Mucosa of stomach (tissue), 1 donor: ENCODE results near the gene CNIH3.

Experiments
- H3K27me3 ChIP-seq: one replicate; pipeline ENCODE4 v1.7.0; 2013; ENCODE audit warnings: mild to moderate bottlenecking, low read length; ENCODE audit not compliant: control insufficient read depth, insufficient read depth
- H3K36me3 ChIP-seq: one replicate; pipeline ENCODE4 v1.7.0; 2013; ENCODE audit warnings: low read length; ENCODE audit not compliant: control insufficient read depth, insufficient read depth
- H3K4me1 ChIP-seq: one replicate; pipeline ENCODE4 v1.7.0; 2013; ENCODE audit warnings: mild to moderate bottlenecking, low read length; ENCODE audit not compliant: control insufficient read depth, insufficient read depth
- H3K4me3 ChIP-seq: one replicate; pipeline ENCODE4 v1.7.0; 2013; ENCODE audit warnings: low read length
- H3K9ac ChIP-seq: one replicate; pipeline ENCODE4 v1.7.0; 2013; ENCODE audit warnings: mild to moderate bottlenecking, low read length, moderate library complexity
- H3K9me3 ChIP-seq: one replicate; pipeline ENCODE4 v1.7.0; 2013; ENCODE audit warnings: mild to moderate bottlenecking, low read length, moderate library complexity; ENCODE audit not compliant: control insufficient read depth
- donor health status: Pancreatic carcinoma.

The CNIH3 gene

DNA sequence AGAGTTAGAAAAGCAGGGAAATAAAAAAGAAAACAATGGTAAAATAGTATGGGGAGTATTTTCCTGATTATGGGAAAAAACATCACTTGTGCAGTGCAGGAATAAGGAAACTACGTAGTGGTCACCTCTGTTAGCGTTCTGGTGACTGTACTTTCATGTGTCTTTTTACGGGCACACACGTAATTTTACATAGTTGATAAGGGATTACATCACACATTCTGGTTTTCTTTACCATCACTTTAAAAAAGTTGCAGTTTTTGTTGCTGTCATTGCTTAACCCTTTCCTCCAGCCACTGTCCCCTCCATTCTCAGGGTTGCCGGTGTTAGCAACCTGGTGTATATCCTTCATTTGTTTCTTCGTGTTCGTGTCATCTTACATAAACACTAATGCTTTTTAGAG lies 35.1 kb downstream of the CNIH3 start:
- no peaks in the 10 kb centered on the region for H3K27me3 ChIP-seq
- no peaks in the 10 kb centered on the region for H3K4me1 ChIP-seq
- no peaks in the 10 kb centered on the region for H3K36me3 ChIP-seq
- H3K9ac ChIP-seq: no peak overlapping the region
- H3K9me3 ChIP-seq: no peaks in the 10 kb centered on the region
- H3K4me3 ChIP-seq: no peak overlapping the region

DNA sequence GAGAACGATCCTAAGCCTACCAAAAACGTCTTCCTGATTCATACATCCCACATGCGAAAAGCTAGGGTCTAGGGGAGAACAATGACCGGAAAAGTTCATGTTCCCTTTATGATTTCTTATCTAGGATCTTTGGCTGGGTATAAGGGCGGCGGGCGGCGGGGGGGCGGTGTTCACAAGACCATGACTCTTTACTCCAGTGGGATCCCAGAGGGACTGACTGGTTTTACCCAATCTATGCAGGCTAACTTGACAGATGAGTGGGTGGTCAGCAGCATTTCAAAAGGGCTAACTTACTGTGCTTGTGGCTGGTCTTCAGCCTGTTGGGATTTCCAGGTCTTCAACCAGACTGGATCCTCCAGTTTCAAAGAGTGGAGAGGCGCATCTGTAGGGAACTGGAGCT lies 40.3 kb downstream of the CNIH3 start:
- Histone ChIP-seq H3K9ac (no peak overlapping the region), H3K27me3 (no peaks in the 10 kb centered on the region), H3K4me3 (no peak overlapping the region), H3K9me3 (no peaks in the 10 kb centered on the region), H3K4me1 (no peaks in the 10 kb centered on the region), H3K36me3 (no peaks in the 10 kb centered on the region)

DNA sequence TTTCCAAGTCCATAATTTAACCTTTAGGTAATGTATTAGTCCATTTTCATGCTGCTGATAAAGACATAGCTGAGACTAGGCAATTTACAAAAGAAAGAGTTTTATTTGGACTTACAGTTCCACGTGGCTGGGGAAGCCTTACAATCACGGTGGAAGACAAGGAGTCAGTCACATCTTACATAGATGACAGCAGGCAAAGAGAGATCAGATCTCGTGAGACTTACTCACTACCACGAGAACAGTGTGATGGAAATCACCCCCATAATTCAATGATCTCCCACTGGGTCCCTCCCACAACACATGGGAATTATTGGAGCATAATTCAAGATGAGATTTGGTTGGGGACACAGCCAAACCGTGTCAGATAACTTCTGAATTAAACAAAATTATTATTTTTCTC lies 44.0 kb downstream of the CNIH3 start:
- no peak overlapping the region for H3K9ac ChIP-seq
- H3K36me3 ChIP-seq: no peaks in the 10 kb centered on the region
- H3K4me1 ChIP-seq: no peaks in the 10 kb centered on the region
- no peak overlapping the region for H3K4me3 ChIP-seq
- H3K27me3 ChIP-seq: no peaks in the 10 kb centered on the region
- H3K9me3 ChIP-seq: no peaks in the 10 kb centered on the region

DNA sequence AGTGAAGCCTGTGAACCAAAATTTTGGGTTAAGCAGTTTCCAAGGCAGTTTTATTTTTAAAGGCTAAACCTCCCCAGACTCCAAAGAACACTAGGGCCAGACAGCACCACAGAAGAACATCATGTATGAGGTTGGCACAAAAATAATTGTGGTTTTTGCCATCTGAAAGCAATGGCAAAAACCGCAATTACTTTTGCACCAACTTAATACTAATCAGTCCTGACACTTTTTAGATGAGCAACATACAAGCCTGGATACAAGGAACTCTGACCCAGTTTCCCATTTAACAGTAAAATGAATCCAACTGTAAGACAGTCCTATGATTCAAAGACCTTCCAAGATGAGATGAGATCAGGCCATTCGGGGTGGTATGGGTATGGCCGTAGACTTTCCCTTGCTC lies 46.8 kb downstream of the CNIH3 start:
- no peak overlapping the region for H3K4me3 ChIP-seq
- H3K9me3 ChIP-seq: no peaks in the 10 kb centered on the region
- no peak overlapping the region for H3K9ac ChIP-seq
- no peaks in the 10 kb centered on the region for H3K4me1 ChIP-seq
- H3K36me3 ChIP-seq: no peaks in the 10 kb centered on the region
- H3K27me3 ChIP-seq: no peaks in the 10 kb centered on the region

DNA sequence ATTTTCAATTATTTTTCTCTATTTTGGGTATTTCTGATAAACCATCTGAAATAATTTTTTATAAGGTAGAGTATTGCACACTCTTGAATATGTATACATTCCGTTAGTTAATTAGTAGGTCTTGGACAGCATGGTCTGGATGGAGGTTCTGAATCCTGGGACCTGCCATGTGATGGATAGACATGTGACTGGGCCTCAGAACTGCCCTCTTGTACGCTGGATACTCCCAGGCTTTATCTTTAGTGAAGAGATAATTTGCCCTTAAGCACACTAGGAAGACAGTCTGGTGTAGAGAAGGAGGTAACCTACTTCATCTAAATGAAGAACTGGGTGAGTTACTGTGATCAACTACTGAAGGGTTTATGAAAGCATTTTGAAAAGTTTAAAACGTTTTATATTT lies 48.9 kb downstream of the CNIH3 start:
- Histone ChIP-seq H3K9me3 (no peaks in the 10 kb centered on the region), H3K4me3 (no peak overlapping the region), H3K27me3 (no peaks in the 10 kb centered on the region), H3K36me3 (no peaks in the 10 kb centered on the region), H3K9ac (no peak overlapping the region), H3K4me1 (no peaks in the 10 kb centered on the region)

DNA sequence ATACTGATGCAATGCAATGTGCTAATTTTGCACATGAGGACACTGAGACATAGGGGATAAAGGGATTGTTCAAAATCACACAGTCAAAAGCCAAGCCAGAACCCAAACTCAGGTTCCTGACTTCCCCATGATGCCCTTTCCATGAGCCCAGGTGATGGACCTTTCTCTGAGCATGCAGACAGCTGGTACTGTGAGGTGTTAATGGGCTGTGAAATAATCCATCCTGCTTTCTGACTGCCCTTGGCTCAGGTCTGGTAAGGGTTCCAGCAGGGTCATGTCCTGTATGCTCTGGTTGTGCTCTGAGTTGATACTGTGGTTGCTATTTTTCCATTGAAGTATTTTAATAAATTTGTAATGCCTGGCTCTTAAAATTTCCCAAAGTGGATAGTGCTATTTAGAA lies 50.0 kb downstream of the CNIH3 start:
- H3K4me1 ChIP-seq: no peaks in the 10 kb centered on the region
- no peak overlapping the region for H3K4me3 ChIP-seq
- no peaks in the 10 kb centered on the region for H3K27me3 ChIP-seq
- H3K9ac ChIP-seq: no peak overlapping the region
- no peaks in the 10 kb centered on the region for H3K36me3 ChIP-seq
- no peaks in the 10 kb centered on the region for H3K9me3 ChIP-seq

DNA sequence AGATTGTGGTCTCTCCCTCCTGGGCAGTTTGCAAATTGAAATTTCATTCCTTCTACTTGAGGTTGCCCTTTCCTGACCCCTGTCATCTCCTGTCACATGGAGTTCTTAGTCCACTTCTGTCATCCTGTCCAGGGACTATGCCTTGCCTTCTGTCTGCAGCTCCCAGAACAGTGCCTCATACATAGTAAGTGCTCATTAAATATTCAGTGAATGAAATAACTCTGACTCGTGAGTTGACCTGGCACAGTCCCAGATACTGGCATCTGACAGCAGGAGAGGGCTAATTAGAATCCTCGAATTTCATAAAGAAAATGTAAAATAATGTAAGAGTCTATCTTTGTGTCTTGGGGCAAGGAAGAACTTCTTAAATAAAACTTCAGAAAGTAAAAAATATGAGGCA lies 50.8 kb downstream of the CNIH3 start:
- no peaks in the 10 kb centered on the region for H3K36me3 ChIP-seq
- H3K9me3 ChIP-seq: no peaks in the 10 kb centered on the region
- no peak overlapping the region for H3K9ac ChIP-seq
- H3K4me3 ChIP-seq: no peak overlapping the region
- no peaks in the 10 kb centered on the region for H3K27me3 ChIP-seq
- H3K4me1 ChIP-seq: no peaks in the 10 kb centered on the region

DNA sequence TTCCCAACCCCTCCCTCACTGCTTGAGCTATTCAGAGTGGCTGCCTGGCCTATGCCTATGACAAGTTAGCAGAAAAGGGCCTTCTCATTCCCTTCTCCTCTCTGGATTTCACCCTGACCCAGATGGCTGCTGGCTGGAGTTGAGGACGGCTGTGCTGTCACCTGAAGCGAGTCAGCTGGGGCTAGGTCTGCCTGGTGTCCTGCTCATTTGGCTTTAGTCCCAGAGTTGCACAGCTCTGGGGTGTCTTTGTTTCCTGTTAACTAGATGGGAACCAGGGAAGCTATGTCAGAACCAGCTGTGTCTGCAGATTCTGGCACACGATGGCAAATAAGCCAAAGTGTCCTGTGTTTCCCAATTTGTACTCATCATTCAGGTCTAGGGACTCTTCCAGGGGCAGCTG lies 52.9 kb downstream of the CNIH3 start:
- Histone ChIP-seq H3K9ac (no peak overlapping the region), H3K27me3 (no peaks in the 10 kb centered on the region), H3K4me3 (no peak overlapping the region), H3K4me1 (no peaks in the 10 kb centered on the region), H3K36me3 (no peaks in the 10 kb centered on the region), H3K9me3 (no peaks in the 10 kb centered on the region)

DNA sequence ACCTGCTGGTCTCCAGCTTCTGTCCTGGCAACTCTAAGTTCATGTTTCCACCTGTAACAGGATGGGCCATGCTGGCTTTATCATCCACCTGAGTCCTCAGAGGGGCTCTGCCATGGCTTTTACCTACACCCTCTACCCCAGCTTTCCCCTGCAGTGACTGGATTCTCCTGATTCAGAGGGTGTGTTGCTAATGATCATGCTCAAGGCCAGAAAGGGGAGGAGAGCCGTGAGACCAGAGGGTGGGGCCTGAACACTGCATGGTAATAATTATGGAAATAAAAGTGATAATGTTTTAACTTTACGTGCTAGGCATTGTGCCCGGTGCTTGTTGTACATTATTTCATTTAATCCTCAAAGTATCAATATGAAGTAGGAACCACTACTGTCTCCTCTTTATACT lies 53.3 kb downstream of the CNIH3 start:
- no peak overlapping the region for H3K4me3 ChIP-seq

DNA sequence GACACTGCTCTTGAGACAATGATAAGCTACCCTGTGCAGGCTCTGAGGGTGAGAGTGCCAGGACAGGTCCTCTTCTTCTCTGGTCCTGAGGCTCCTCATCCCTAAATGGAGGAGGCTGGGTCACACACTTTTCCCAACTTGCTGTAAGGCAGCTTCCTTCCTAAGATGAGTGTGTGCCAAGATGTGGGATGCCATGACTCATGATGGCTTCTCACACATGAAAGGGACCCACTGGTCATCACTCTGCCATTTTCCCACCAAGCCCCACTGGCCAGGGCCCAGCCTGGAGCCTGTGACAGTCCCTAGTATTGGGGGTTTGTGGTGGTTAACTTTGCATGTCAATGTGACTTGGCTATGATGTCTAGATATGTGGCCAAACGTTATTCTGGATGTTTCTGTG lies 54.4 kb downstream of the CNIH3 start:
- Histone ChIP-seq H3K9ac (no peak overlapping the region), H3K4me1 (no peaks in the 10 kb centered on the region), H3K36me3 (no peaks in the 10 kb centered on the region), H3K27me3 (no peaks in the 10 kb centered on the region), H3K4me3 (no peak overlapping the region), H3K9me3 (no peaks in the 10 kb centered on the region)

More for the DNA sequence above, 53.3 kb downstream of the CNIH3 start:
- Histone ChIP-seq H3K4me1 (no peaks in the 10 kb centered on the region), H3K9ac (no peak overlapping the region), H3K9me3 (no peaks in the 10 kb centered on the region), H3K36me3 (no peaks in the 10 kb centered on the region), H3K27me3 (no peaks in the 10 kb centered on the region)

DNA sequence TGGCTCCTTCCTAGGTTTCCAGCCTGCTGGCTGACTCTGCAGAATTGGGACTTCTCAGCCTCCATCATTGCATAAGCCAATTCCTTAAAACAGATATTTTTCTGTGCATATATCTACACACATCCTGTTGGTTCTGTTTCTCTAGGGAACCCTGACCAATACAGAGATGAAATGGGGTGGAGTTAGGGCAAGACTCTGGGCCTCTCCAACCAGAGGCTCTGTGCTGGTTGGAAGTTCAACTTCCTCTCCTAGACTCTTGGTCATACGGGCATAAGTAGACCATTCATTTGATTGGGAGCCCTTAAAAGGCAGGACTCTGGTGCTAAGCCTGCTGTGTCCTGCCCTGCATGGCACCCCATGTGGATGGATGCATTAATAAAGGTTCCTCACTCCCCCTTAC lies 55.0 kb downstream of the CNIH3 start:
- Histone ChIP-seq H3K36me3 (no peaks in the 10 kb centered on the region), H3K4me3 (no peak overlapping the region), H3K27me3 (no peaks in the 10 kb centered on the region), H3K9ac (no peak overlapping the region), H3K4me1 (no peaks in the 10 kb centered on the region), H3K9me3 (no peaks in the 10 kb centered on the region)

DNA sequence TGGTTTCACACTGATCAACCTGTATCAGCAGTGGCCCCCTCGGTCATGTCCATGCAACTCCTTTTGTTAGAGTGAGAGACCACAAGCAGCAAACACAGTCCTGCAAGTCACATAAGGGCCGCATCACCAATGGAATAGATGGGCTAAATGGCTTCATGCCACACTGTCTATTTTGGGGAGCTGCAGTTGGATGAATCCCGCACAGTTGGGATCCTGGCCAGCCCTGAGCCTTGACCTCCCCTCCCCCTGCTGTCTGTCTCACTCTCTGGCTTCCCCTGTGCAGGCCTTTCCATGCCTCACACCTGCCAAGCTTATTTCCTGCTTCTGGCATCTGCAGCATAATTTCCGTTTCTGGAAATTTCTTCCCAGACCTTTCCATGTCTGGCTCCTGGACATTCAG lies 57.0 kb downstream of the CNIH3 start:
- Histone ChIP-seq H3K9ac (no peak overlapping the region), H3K9me3 (no peaks in the 10 kb centered on the region), H3K4me3 (no peak overlapping the region), H3K36me3 (no peaks in the 10 kb centered on the region), H3K27me3 (no peaks in the 10 kb centered on the region), H3K4me1 (no peaks in the 10 kb centered on the region)

DNA sequence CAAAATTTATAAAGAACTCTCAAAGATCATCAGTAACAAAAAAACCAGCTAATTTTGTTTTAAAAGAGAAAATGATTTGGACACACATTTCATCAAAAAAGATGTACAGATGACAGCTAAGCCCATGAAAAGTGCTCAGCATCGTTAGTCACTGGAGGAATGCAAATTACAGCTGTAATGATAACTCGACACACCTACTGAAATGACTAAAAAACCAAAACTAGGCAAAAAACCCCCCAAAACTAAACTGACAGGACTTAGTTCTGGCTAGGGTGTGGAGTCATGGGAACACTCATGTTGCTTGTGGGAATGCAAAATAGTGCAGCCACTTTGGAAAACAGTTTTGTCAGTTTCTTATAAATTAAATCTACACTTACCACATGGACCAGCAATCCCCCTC lies 59.5 kb downstream of the CNIH3 start:
- Histone ChIP-seq H3K9me3 (no peaks in the 10 kb centered on the region), H3K4me3 (no peak overlapping the region), H3K36me3 (no peaks in the 10 kb centered on the region), H3K4me1 (no peaks in the 10 kb centered on the region), H3K9ac (no peak overlapping the region), H3K27me3 (no peaks in the 10 kb centered on the region)
